Nucleus accumbens (tissue), 56 donors: ENCODE results near the gene LRFN2.

Source experiments
- DNase-seq, 56 donors: peaks; one replicate each; lab custom pipeline; 2025; lab: John Stamatoyannopoulos, UW

The LRFN2 gene

GRCh38 chr6:40409716-40410397 is 177.3 kb downstream of the LRFN2 start:
- DNase-seq: no peak

- DNase-seq: no peak
Observed at GRCh38 chr6:40408786-40409542, 178.2 kb downstream of the LRFN2 start.

GRCh38 chr6:40407239-40407638 is 179.9 kb downstream of the LRFN2 start:
- no peak for DNase-seq

GRCh38 chr6:40406175-40406574 is 181.0 kb downstream of the LRFN2 start:
- no peak for DNase-seq

- DNase-seq: no peak
Observed at GRCh38 chr6:40400738-40401137, 186.4 kb downstream of the LRFN2 start.

DNA sequence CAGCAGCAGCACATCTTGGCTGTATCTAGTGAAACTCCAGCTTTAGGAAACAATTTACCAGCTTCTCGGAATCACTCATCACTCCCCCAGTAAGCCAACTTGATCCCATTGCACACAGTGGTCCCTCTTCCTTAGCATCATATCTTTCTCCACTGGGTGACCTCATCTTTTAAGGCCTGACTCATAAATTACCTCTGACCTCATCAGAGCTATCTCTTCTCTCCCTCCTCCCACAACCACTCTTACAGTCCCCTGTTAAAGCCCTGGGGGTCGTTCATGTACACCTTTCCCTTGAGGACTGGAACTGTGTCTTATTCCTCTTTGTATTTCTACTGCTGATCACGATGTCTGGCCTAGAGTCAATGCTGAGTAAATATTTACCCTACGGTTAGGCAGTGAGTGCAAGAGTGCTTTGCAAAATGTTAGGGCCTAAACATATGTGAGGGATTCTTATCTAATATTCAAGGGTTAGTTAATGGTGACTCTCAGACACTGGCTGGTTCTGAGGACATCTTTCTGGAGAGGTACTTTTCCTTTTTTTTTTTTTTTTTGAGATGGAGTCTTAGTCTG is 187.2 kb downstream of the LRFN2 start:
- DNase-seq: no peak

DNA sequence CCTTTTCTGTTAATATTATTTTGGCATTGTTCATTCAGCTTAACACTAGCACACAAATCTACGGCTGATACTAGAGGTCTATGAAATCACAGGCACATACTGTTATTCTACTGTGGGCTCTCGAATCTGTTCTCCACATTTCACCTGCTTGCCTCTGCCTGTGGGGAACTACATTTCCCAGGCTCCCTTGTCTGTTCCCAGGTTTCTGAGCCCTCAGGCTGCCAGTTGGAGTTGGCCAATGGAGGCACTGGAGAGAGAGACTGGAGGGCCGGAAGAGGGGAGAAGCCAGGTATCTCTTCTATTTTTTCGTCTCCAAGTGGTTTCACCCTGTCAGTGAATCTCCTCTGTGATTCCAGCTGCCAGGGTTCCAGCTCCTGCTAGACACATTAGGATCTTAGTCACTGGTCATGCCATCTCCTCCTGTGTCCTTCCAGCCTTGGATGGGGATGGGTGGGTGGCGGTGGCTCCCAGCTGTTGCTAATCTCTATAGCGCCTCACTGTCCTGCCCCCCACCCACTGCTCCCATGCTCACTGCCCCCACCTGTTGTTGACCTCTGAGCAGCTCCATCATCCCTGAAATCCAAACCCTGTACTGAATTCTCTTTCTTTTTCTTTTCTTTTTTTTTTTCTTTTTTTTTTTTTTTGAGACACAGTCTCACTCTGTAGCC is 188.2 kb downstream of the LRFN2 start:
- no peak for DNase-seq

DNA sequence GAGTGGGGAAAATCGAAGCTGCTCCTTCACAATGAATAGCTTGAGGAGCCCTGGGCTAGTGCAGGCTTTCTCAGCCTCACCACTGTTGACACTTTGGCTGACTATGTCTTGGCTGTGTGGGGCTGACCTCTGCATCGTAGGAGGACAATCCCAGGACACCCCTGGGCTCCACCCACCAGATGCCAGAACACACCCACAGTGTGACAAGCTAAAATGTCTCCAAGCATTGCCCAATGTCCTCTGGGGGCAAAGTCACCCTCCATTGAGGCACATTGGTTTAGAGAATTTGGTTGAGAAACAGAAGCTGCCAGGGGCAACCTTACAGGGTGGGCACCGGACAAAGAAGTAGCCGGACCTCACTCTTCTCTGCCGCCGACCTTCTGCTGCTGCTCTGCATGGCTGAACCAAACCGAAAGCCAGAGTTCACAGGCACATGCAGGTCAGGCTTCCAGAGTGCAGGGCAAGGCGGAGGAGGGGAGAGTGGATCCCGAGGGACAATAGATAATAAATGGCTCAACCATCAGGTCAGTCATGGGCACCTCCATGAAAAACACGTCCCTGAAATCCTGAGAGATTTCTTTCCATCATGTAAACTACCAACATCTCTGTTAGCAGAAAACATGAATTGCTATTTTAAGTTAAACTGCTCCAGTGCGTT is 189.0 kb downstream of the LRFN2 start:
- no peak for DNase-seq

- no peak for DNase-seq
Observed at GRCh38 chr6:40397287-40398033, 189.7 kb downstream of the LRFN2 start.

GRCh38 chr6:40395698-40396076 is 191.5 kb downstream of the LRFN2 start:
- no peak for DNase-seq

GRCh38 chr6:40395066-40395697 is 192.0 kb downstream of the LRFN2 start:
- no peak for DNase-seq

DNA sequence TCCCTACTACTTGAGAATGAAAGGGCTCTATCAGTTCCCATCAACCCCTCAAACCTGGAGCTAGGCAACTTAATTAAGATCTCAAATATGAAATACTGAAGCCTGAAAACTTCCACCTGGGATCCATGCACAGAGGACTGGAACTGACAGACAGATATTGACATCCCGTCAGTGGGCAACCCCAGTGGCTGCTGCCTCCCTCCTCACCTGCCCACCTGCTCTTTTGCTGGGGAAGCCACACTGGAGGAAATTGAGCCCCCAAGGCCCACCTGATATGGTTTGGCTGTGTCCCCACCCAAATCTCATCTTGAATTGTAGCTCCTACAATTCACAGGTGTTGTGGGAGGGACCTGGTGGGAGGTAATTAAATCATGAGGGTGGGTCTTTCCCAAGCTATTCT is 192.8 kb downstream of the LRFN2 start:
- no peak for DNase-seq

DNA sequence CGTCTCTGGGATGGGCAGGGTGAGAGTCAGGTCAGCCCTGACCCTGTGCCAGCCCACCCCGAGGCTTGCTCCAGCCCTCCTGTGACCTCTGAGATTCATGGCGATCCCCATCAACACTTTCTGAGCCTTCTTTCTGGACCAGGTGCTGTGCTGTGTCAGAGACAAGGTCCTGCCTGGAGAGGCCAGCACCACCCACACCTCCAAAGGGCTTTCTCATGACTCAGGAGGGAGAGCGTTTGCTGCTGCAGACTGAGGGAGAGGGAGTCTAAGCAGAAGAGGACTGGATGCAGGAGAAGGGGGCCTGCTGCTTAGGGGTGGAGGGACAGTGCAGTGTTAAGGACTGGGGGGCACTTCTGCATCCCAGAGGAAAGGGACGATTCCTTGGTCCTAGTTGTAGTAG is 193.5 kb downstream of the LRFN2 start:
- no peak for DNase-seq

DNA sequence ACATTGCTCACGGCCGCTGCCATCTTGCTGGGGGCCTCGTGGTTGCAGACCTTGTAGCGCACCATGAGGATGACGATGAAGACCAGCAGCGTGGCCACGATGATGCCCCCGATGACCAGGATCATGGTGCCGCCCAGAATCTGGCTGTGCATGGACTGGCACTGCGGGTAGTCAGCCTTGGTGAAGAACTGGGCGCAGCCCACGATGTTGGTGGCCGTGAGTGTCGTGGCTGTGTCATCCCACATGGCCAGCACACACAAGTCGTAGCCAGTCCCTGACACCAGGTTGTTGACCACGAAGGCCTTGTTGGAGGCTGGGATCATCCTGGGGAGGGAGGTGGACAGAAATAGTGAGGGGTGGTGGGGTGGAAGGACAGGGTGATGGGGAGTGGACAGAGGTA is 194.6 kb downstream of the LRFN2 start:
- DNase-seq: no peak

GRCh38 chr6:40391851-40392517 is 195.2 kb downstream of the LRFN2 start:
- no peak for DNase-seq

DNA sequence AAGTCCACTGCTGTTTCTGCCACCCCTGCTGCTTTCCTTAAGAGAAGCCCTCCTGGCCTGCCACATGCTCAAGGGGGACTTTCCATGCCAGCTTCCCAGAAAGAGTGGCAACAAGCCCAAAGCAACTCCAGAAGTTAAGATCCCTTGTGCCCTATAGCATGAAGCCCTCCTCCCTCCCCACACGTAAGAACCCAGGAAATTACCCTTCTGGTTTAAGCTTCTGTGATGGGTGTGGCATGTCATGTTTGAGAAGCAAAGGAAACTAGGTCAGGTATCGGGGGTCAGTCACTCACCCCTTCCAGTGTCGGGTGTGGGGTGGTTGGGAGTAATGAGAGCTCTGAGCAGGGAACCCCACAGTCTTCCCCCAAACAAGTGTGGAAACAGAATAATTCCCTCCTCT is 196.1 kb downstream of the LRFN2 start:
- no peak for DNase-seq

DNA sequence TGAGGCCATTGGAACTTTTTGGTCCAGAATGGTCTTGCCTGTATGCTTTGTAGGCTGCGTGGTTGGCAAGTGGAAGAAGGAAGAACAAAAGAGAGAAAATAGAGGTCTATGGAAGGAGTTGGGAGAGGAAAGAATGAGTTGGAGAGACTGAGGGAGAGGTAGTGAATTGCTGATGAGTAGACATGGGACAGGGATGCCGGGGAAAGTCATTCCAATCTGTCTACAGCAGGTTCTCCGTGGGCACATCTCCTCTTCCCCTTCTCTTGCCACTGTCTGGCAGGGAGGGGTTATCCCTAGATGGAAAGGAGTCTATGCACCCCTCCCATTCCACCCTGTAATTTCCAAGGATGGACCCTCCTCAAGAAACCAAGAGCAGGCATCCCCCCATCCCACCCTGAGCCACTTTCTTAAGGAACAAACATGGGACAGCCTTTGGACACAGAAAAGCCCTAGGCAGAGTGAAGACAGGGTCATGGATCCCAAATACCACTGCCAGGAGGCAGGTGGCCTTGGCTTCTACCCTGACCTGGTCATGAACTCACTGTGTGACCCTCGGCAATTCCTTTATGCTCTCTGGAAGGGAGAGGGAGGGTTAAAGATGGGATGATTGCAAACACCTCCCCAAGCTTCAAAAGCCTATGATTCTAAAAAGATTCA is 196.9 kb downstream of the LRFN2 start:
- DNase-seq: no peak

DNA sequence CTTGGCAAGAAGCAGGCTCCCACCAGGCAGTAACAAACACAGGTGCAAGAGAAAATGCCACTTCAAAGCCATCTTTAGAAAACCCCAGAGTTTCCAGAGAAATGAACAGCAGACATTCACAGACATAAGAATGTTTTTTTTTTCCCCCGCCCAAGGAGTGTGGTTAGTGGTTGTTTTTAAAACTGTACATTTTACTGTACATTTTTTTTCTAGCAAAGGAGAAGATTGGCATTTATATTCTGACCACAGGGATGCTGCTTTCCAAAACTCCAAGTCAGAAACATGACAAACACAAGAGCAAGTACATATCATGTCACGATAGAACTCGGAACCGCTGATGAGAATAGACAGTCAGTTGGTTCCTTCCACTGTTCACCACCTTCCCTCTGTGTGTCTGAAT is 197.9 kb downstream of the LRFN2 start:
- DNase-seq: no peak

GRCh38 chr6:40387871-40388264 is 199.3 kb downstream of the LRFN2 start:
- no peak for DNase-seq
